ENCODE measurements around the gene THAP6.
"Not testable (repeated sequence)": the region's sequence is repeated elsewhere in the genome, so short reads cannot be mapped to it uniquely, and the experiment has no call there.

The THAP6 gene

GRCh38 chr4:75527482-75527881, 13.2 kb downstream of the THAP6 start:
- DNase-seq: no peak

- no peak for DNase-seq
Measured at GRCh38 chr4:75530556-75531322, 16.5 kb downstream of the THAP6 start.

GRCh38 chr4:75531536-75532143, 17.4 kb downstream of the THAP6 start:
- not testable (repeated sequence) for DNase-seq

GRCh38 chr4:75533339-75533887, 19.1 kb downstream of the THAP6 start:
- not testable (repeated sequence) for DNase-seq

- DNase-seq: not testable (repeated sequence)
Measured at GRCh38 chr4:75533926-75534325, 19.7 kb downstream of the THAP6 start.

GRCh38 chr4:75537308-75537707, 23.0 kb downstream of the THAP6 start:
- not testable (repeated sequence) for DNase-seq

GRCh38 chr4:75542824-75543223, 28.6 kb downstream of the THAP6 start:
- DNase-seq: no peak

- DNase-seq: not testable (repeated sequence)
Measured at GRCh38 chr4:75544220-75544619, 29.9 kb downstream of the THAP6 start.

GRCh38 chr4:75544870-75545269, 30.6 kb downstream of the THAP6 start:
- DNase-seq: no peak

- DNase-seq: no peak
Measured at GRCh38 chr4:75545526-75545925, 31.3 kb downstream of the THAP6 start.

- no peak for DNase-seq
Measured at GRCh38 chr4:75547647-75548387, 33.5 kb downstream of the THAP6 start.

GRCh38 chr4:75549019-75549418, 34.7 kb downstream of the THAP6 start:
- DNase-seq: no peak

GRCh38 chr4:75552452-75552851, 38.2 kb downstream of the THAP6 start:
- no peak for DNase-seq

GRCh38 chr4:75555294-75556164, 41.3 kb downstream of the THAP6 start, which contains the start of gene ODAPH:
Gene ODAPH, plus strand, starts transcription at chr4:75556066. Its CDS starts 17 bp downstream, at chr4:75556083.
- no peak for DNase-seq

- DNase-seq: no peak
Measured at GRCh38 chr4:75557696-75558095, 43.4 kb downstream of the THAP6 start.

GRCh38 chr4:75561789-75562188, 47.5 kb downstream of the THAP6 start:
- no peak for DNase-seq

GRCh38 chr4:75564023-75564422, 49.8 kb downstream of the THAP6 start:
- DNase-seq: no peak

- DNase-seq: no peak
Measured at GRCh38 chr4:75565481-75565880, 51.2 kb downstream of the THAP6 start.

- DNase-seq: no peak
Measured at GRCh38 chr4:75566911-75567310, 52.6 kb downstream of the THAP6 start.

GRCh38 chr4:75567725-75568124, 53.5 kb downstream of the THAP6 start:
- DNase-seq: no peak
